Caki2 (cell line): ENCODE results near the gene GUCA1A. TPM values are rescaled to one million over a fixed set of nuclear protein-coding genes. Genes with fewer than 3 reads are reported as not detected.
"Not testable (repeated sequence)": the region's sequence is repeated elsewhere in the genome, so short reads cannot be mapped to it uniquely, and the experiment has no call there.

Experiments used
- DNase-seq: peaks from one replicate; pipeline ENCODE4 v3.0.0-alpha.2; 2015; ENCODE audit warnings: low read depth
- in situ Hi-C: cut with HindIII; loops from 2 replicates; pipeline ENCODE4 v1.10.0; 2016; ENCODE audit warnings: low sequenced_read_pairs, low pct_unique_long_range_greater_than_20kb, mixed read lengths
- total RNA-seq: library from RNA; depleted of rRNA; stranded (reverse); fragments of >200 nt; shearing (Covaris generic); gene quantifications from 2 replicates; pipeline ENCODE4 v1.2.3, GENCODE V29; 2014; ENCODE audit warnings: low replicate concordance

Gene GUCA1A
- total RNA-seq, 1 experiment from 2014 or later: not detected

GRCh38 chr6:42140756-42141602 is 32.2 kb upstream of the GUCA1A start:
- in situ Hi-C loops: no loop called here
- no peak for DNase-seq

GRCh38 chr6:42141603-42142117 is 31.5 kb upstream of the GUCA1A start:
- in situ Hi-C loops: no loop called here
- no peak for DNase-seq

GRCh38 chr6:42142118-42142835 is 30.9 kb upstream of the GUCA1A start, which contains the start of gene C6orf132:
Gene C6orf132 (minus strand): TSS chr6:42142620. CDS start chr6:42142444, 176 bp downstream.
- no peak for DNase-seq
- in situ Hi-C loops: no loop called here

DNA sequence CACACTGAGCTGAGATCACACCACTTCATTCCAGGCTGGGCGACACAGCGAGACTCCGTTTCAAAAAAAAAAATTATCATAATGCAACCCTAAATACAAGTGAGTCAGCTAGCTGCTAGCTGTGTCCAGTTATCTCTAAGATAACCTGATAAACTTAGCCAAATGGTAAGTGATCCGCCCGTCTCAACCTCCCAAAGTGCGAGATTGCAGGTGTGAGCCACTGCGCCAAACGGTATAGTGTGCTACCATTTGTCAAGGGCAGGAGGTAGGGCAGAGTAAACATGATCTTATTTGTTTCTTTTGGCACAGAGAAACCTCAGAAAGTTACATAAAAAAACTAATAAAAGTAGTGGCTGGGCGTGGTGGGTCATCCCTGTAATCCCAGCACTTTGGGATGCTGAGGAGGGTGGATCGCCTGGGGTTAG is 26.0 kb upstream of the GUCA1A start:
- in situ Hi-C loops: no loop called here
- no peak for DNase-seq

- no peak for DNase-seq
- in situ Hi-C loops: no loop called here
Observed at GRCh38 chr6:42148058-42148457, 25.1 kb upstream of the GUCA1A start.

DNA sequence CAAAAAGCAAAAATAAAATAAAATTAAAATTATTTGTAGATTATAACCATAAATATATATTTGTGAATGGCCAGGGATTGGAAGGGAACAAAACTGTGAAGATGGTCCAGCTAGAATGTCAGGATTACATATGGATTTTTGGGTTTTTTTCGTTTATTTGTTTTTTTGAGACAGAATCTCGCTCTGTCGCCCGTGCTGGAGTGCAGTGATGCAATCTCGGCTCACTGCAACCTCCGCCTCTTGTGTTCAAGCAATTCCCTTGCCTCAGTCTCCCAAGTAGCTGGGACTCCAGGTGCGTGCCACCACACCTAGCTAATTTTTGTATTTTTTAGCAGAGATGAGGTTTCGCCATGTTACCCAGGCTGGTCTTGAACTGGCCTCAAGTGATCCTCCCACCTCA is 22.9 kb upstream of the GUCA1A start:
- DNase-seq: no peak
- in situ Hi-C loops: no loop called here

- in situ Hi-C loops: no loop called here
- DNase-seq: no peak
Observed at GRCh38 chr6:42152024-42152423, 21.1 kb upstream of the GUCA1A start.

- in situ Hi-C loops, DNase-seq: not testable (repeated sequence)
Observed at GRCh38 chr6:42152528-42153213, 20.5 kb upstream of the GUCA1A start.

GRCh38 chr6:42153921-42154320 is 19.2 kb upstream of the GUCA1A start:
- in situ Hi-C loops: no loop called here

DNA sequence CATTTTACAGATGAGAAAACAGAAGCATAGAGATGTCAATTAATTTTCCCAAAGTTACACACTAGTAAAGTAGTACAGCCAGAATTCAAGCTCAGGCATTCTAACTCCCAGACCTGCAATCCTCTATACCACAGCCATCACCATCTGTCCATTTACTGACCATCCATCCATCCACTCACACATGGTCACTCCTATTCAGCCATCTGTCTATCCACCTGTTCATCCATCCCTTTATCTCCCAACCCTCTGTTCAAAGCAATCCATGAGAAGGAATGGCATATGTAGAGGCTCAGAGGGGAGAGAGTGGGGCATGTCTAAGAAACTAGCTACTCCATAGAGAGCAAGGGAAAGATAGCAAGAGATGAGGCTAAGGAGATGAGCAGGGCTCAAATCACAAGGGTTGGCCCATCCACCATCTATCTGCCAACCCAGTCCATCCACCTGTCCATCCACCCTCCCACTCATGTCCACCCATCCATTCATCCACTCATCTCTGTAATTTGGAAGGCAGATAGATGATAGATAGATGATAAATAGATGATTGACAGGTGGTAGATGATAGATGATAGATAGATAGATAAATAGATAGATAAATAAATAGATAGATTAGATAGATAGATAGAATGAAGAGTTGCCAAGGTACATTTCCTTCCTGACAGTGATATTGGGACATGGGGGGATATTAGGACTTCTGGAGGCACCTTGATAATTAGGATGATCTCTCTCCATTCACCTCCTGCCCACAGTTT is 18.5 kb upstream of the GUCA1A start:
- in situ Hi-C loops: no loop called here
- no peak for DNase-seq

More at GRCh38 chr6:42153921-42154320, 19.2 kb upstream of the GUCA1A start:
- DNase-seq: no peak

DNA sequence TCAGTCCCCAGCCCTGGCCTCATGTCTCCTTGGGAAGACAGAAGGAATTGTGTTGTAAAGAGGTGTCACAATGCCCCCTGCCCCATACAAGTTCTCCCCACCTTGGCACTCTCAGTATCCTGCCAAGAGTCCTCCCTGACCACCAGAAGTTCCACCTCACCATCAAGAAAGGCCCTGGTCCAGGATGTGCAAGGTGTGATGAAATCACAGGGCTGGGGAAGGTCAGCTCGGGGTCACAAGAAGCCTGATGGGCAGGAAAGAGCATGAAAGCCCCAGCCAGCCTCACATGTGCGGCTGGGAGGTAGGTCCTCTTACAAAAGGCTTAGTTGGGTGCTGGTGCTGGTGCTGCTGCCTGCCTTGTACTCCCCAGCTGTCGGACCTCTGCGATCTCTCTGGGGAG is 17.9 kb upstream of the GUCA1A start:
- DNase-seq: no peak
- in situ Hi-C loops: no loop called here

DNA sequence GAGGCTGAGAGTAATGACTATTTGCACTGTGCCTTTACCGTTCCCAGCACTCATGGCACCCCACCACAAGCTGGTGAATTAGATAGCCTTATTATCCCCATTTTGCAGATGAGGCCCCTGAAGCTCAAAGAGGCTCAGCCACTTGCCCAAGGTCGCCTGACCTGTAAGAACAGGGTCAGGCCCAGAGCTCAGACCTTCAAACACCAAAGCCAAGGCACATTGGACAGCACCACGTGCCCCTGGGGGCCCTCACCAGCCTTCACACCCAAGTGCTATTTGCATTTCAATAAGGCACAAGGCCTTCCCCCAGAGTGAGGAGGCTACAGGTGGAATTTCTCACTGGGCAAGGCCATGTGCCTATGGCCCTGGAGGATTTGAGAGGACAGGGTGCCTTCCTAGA is 16.5 kb upstream of the GUCA1A start:
- in situ Hi-C loops: no loop called here
- no peak for DNase-seq

DNA sequence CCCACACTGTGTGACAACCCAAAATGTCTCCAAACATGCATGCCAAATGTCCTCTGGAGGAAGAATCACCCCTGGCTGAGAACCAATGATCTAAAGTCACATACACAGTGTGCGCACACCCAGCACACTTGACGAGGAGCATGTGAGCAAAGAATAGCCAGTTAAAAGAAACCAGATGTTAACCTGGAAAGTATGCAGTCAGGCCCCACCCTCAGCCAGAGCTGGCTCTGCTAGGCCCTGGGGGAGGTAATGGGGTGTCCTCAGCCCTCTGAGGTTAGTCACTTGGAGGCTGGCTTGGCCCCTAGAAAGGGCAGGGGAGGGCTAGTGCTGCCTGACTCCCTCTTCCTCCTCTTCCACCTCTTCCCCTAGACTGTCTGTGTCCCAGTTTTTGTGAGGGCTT is 15.2 kb upstream of the GUCA1A start:
- no peak for DNase-seq
- in situ Hi-C loops: no loop called here

- DNase-seq: no peak
- in situ Hi-C loops: no loop called here
Observed at GRCh38 chr6:42158631-42159030, 14.5 kb upstream of the GUCA1A start.

DNA sequence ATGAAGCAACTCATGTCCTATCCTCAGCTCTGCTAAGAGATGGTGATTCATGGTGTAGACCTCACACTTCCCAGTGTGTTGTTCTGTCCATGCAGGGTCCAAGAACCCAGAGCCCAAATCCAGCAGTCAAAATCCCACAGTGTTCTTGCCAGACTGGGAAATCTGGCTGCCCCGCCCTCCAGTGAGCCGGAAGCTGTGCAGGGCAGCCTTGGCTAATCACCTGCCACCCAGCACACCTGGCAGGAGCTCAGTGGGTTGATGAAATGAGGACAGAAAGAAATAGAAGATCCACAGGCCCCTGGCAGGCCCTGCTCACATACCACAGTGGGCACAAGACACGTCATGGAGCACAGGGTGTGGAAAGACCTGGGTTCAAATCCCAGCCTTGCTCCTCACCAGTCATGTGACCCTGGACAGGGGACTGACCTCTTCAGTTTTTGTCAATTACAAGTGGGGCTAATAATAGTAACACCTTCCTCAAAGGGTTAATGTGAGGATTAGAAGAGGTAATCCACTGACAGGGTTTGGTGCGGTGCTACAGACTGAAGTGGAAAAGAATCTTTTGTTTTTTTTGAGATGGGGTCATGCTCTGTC is 13.6 kb upstream of the GUCA1A start:
- no peak for DNase-seq
- in situ Hi-C loops: no loop called here

- no peak for DNase-seq
- in situ Hi-C loops: no loop called here
Observed at GRCh38 chr6:42162384-42162783, 10.8 kb upstream of the GUCA1A start.

- no peak for DNase-seq
- in situ Hi-C loops: no loop called here
Observed at GRCh38 chr6:42162812-42163211, 10.4 kb upstream of the GUCA1A start.

DNA sequence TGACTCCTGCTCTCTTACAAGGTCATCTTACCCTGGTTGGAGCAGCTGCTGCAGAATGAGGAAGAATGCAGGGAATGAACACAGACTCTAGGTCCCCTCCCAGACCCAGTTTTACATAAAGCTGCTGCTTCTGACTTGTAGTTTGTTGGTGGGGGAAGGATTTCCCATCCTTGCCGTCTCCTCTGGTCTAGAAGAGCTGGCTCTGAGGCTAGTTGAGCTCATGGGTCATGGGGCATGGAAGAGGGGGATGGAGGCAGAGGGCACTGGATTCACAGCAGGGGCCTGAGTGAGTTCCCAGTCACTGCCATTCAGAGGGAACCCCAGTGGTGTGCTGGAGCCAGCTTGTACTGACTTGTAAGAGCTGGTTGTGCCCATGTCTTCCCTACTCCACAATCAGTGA is 9.2 kb upstream of the GUCA1A start:
- in situ Hi-C loops: no loop called here
- no peak for DNase-seq
